ENCODE results near the gene EPS8.

EPS8 gene

DNA sequence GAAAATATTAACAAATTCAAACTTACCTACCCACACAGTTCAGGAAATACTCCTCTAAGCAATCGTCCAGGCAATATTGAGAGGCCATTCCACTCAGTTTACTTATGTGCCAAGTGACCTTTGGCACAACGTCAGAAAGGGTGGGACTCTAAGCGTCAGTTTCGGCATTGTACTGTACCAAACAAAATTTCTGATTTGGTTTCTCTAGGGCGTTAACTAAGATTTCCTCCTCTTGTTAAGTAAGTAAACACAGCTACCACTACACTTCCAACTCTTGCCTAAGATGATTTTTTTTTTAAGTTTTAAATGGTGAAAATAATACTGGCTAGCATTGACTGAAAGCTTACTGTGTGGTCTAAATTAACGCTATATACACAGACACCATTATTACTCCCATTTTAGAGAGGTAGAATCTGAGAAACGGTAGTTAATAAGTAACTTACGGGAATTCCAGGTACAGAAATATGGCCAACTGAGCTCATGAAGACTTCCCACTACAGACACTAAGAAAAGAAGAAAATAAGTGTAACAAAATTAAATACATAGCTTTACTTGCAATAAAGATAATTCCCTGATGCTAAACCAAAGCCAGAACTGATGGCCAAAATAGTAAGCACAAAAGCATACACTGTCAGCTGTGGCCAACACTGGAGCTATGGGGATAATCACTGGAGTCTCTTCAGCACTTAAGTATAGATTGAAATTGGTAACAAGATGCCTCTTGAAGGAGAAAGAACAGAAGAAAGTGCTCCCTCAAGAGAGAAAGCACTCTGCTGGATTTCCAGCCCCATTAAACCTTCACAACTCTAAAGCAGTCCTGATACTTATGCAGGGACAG, 76.1 kb downstream of the EPS8 start:
- no peak for DNase-seq

DNA sequence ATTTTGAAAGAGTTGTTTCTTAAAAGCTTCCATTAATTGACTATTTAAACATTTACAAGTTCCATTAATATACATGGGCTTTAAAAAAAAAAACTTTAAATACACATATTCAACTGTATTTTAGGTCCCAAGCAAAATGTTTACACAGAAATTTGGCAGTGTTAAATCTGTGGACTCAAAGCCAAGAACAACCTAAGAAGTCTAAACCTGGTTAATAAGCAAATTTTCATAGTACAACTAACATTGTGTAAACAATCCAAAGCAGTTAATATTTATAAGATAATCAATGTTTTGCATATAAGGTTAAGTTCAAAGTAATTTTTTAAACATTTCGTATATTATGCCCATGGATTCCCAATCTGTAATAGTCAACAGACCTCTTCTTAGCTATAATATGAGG, 77.0 kb downstream of the EPS8 start:
- DNase-seq, result no peak

- DNase-seq, result no peak
Measured at GRCh38 chr12:15710860-15711510, 78.2 kb downstream of the EPS8 start.

DNA sequence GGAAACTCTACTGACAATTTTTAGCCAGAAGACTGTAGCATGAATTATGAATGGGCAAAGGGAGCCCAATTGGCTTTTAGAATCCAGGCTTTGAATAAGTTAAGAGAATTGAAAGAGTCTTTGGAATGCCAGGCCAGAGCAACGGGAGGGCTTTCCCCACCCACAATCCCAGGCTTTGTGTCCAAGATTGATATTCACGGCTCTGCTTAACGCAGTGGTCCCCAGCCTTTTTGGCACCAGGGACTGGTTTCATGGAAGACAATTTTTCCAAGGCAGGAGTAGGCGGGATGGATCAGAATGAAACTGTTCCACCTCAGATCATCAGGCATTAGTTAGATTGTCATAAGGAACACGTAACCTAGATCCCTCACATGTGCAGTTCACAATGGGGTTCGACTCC, 79.6 kb downstream of the EPS8 start:
- no peak for DNase-seq

DNA sequence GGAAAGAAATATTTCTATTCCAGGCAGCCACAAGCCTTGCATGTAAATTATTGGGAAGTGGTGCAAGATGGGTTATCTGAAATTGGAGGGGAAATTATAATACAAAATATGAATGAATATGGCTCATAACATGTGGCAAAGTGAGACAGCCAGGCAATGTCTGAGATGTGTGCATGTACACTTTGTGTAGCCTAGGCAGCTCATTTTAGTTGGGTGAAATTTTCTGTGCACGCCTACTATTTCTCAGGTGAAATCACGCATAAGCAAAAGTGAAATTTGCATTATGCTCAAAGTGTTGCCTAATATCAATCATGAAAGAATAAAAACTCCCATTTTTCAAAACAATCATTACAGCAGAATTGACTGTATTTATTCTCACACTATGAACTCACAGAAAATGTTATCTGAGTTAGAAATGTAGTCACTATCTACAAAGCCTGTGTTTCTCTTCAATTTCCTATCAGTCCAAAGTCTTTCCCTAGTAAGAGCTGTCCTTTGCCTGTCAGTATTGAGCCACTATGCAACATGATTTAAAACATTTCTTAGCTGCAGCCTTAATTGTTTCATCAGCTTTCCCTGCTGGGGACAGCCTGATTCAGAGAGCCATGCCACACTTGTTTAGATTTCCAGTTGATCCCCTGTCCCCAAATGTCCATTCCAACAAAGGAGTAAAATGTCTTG, 80.7 kb downstream of the EPS8 start:
- no peak for DNase-seq

- DNase-seq, result no peak
Measured at GRCh38 chr12:15707516-15708199, 81.5 kb downstream of the EPS8 start.

- DNase-seq, result peak; percentile 14
Measured at GRCh38 chr12:15706010-15706676, 83.0 kb downstream of the EPS8 start.

- DNase-seq, result no peak
Measured at GRCh38 chr12:15705606-15706005, 83.6 kb downstream of the EPS8 start.

DNA sequence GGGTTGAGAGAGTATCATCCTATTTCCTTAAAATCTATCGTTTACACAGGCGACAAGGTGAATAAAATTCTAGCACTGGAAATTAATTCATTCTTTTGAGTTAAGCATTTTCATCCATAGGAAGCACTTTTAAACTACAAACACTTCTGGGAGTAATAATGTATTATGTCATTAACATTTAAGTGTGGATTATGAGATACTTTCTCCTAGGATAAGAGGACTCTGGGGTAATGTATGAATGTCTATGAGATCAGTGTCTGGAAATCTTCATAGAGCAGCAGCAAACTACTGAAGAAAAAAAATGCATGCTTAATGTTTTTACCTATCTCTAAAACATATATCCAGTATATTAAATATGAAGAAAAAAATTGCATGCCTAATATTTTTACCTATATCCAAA, 86.9 kb downstream of the EPS8 start:
- DNase-seq, result no peak

- no peak for DNase-seq
Measured at GRCh38 chr12:15701631-15702156, 87.5 kb downstream of the EPS8 start.

- DNase-seq, result no peak
Measured at GRCh38 chr12:15701206-15701605, 88.0 kb downstream of the EPS8 start.

DNA sequence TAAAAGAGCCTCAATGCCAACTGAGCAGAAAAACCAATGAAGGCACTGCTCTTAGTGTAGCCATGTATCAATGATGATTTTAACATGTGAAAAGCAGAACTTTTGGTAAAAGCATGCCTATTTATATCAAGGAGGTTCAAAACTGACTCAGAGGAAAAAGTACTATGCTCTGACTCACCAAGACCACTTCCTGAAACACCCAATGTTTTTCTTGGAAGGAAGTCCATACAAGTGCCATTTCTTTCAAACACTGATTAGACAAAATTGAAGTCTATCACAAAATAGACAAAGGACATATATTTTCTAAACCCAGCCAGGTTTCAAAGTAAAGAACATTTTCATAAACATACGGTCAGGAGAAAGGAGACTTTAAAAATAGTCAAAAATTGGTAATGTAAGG, 88.6 kb downstream of the EPS8 start:
- DNase-seq, result no peak

DNA sequence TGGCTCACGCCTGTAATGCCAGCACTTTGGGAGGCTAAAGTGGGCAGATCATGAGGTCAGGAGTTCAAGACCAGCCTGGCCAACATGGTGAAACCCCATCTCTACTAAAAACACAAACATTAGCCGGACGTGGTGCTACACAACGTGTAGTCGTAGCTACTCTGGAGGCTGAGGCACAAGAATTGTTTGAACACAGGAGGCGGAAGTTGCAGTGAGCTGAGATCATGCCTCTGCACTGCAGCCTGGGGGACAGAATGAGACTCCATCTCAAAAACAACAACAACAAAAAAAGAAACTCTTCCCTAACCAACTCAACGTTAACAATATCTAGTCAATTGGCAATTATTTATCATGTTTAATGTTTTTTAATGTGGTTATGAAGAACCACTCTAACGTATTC, 89.3 kb downstream of the EPS8 start:
- DNase-seq, result no peak

DNA sequence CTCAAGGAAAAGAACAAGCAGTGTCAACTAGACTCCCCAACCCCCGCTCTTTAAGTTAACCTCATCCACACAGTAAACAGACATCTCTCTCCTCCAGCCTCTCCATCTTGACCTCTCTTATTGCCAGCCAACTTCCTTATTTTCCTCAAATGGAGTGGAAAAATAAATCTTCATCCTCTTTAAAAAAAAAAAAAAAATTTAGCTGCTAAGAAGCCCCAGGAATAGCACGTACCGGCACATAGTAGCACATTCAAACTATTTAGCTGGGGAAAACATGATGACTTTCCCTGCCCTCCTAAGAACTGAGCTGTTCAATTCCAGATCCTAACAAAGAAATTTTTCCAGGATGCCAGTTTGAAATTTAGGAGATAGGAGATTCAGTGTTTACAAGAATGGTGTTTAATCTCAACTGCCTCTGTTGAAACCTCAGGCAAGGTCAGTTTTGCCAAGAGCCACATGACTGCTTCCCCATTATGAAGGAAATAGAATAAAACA, 90.8 kb downstream of the EPS8 start:
- DNase-seq, result no peak

GRCh38 chr12:15697201-15697600, 92.0 kb downstream of the EPS8 start:
- DNase-seq, result no peak

DNA sequence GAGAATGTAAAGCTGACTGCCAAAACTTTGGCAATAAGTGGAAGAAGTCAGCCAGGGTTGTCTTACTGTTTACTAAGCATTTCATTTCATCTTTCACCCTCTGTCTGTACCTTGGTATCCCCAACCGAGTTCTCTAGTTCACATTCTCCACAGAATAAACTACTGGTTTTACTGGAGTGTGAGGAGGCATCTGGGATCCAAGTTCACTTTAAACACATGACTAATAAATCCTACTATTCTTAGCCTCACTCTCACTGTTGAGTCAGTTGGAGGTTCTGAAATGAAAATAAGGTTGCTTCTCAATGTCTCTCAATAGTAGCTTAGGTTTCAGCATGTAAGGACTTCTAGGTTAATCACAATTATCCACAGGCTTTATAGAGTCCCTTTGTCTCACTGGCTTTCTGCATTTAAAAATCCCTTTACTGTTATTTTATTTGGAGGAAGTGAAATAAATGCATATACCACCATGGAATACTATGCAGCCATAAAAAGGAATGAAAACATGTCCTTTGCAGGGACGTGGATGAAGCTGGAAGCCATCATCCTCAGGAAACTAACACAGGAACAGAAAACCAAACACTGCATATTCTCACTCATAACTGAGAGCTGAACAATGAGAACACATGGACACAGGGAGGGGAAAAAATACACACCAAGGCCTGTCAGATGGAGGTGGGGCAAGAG, 95.8 kb downstream of the EPS8 start:
- no peak for DNase-seq

DNA sequence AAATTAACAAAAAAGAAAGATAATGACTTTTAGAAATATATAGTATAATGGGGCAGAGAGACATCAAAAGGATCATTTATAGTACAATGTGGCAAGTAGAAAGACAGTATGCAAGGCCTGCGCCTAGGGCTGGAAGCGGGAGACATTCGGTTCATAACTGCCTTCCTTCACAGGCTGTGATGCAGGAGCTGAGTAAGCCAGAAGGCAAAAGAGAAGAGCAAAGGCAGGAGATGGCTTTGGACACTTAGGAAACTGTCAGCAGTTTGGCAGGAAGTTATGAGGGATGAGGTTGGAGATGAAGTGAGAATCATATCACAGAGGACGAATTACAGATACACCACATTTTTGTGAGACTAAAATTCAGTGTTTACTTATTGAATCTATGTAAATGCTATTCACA, 97.8 kb downstream of the EPS8 start:
- DNase-seq, result no peak

DNA sequence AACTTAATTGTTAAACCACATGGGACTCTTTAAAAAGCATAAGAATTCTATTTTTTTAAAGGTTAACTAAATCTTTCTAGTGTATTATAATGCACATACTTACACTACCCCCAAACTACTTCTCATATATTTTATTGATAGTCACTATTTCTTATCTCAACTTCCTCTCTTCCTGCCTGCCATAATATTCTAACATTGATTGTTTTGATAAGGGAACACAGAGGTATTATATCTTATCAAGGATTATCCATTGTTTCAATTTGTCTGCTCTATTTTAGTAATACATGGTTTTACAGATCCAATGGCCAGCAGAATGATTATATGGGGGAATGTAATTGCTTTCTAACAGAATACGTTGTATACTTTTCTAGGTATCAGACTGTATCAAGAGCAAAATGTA, 98.9 kb downstream of the EPS8 start:
- no peak for DNase-seq

GRCh38 chr12:15689751-15690191, 99.4 kb downstream of the EPS8 start:
- no peak for DNase-seq

- DNase-seq, result no peak
Measured at GRCh38 chr12:15688838-15689625, 100.2 kb downstream of the EPS8 start.

DNA sequence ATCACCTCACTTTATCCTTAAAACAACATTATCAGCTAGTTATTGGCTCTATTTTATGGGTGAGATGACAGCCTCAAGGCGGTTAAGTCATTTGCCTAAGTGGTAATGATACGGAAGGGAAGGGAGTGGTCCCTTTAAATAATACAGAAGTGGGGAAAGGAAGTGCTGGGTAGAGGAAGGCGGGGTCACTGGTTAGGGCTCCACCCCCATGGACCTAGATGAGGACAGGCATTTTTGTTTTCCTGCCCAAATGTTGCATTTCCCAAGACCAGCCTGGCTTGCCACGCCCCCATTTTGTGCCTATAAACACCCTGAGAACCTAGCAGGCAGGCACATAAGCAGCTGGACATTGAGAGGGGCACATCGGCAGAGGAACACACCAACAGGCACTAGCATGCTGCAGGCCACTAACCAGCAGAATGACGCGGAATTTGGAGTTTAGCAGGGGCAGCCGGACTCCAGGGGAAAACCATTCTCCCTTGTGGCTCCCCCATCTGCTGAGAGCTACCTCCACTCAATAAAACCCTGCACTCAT, 100.9 kb downstream of the EPS8 start:
- no peak for DNase-seq
